22Rv1 (cell line): ENCODE data around the gene TLR3.

ENCODE experiments used
- CTCF ChIP-seq: fragments of 450-650 bp; IDR thresholded peaks from 2 replicates; pipeline ENCODE4 v1.5.1; 2017; ENCODE audit warnings: mild to moderate bottlenecking
- ZFX ChIP-seq: fragments of 450-650 bp; IDR thresholded peaks from 2 replicates; pipeline ENCODE4 v1.6.1; 2017; ENCODE audit warnings: antibody characterized with exemption, borderline replicate concordance

DNA sequence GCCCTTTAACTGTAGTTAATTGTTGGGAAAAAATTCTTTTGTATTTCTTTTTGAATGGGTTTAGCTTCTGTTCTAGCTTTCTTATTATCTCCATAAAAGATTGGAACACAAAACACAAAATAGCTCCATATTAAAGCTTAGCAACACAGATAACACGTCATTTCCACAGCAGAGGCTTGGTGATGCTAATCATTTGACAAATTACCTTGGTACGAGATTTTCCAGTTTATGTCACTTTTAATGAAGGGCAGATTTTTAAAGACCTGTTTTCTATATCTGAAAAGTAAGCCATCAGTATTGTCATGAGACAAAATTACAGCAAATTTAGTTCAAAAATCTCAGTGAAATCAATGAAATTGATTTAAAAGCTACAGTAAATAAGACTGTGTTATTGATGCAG, 63.0 kb downstream of the TLR3 start:
- TF ChIP-seq CTCF (no peak), ZFX (no peak)
